Measurements from ENCODE around the gene DBI.

DNA sequence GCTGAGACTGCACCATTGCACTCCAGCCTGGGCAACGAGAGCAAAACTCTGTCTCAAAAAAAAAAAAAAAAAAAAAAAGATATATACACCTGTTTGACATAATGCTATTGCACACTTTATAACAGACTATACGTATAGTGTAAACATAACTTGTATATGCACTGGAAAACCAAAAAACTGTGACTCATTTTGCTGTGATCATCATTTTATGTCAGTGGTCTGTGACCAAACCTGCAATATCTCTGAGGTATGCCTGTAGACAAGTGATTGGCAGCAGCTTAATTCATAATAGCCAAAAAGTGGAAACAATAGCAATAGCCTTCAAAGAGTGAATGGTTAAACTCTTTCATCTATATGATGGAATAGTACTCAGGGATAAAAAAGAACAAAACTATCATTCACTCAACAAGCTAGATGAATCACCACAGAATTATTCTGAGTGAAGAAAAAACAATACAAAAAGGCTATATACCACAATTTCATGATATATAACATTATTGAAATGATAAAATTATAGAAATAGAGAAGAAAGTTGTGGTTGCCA is 6.3 kb upstream of the DBI start:
- TF ChIP-seq, protein P1, sequence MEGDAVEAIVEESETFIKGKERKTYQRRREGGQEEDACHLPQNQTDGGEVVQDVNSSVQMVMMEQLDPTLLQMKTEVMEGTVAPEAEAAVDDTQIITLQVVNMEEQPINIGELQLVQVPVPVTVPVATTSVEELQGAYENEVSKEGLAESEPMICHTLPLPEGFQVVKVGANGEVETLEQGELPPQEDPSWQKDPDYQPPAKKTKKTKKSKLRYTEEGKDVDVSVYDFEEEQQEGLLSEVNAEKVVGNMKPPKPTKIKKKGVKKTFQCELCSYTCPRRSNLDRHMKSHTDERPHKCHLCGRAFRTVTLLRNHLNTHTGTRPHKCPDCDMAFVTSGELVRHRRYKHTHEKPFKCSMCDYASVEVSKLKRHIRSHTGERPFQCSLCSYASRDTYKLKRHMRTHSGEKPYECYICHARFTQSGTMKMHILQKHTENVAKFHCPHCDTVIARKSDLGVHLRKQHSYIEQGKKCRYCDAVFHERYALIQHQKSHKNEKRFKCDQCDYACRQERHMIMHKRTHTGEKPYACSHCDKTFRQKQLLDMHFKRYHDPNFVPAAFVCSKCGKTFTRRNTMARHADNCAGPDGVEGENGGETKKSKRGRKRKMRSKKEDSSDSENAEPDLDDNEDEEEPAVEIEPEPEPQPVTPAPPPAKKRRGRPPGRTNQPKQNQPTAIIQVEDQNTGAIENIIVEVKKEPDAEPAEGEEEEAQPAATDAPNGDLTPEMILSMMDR (IDR thresholded peaks at IDR 0.05), result no peak
- TF ChIP-seq POLR2AphosphoS5 (IDR thresholded peaks at IDR 0.05; ENCODE audit: low read depth, low read length), result no peak

All from SK-N-SH (cell line).